Non-pigmented ciliary epithelial cell (primary cell): ENCODE measurements around the gene CENPB.

Experiments used
- DNase-seq: peaks from one replicate; pipeline ENCODE4 v3.0.0-alpha.2; 2010; ENCODE audit warnings: low read depth

Gene CENPB

DNA sequence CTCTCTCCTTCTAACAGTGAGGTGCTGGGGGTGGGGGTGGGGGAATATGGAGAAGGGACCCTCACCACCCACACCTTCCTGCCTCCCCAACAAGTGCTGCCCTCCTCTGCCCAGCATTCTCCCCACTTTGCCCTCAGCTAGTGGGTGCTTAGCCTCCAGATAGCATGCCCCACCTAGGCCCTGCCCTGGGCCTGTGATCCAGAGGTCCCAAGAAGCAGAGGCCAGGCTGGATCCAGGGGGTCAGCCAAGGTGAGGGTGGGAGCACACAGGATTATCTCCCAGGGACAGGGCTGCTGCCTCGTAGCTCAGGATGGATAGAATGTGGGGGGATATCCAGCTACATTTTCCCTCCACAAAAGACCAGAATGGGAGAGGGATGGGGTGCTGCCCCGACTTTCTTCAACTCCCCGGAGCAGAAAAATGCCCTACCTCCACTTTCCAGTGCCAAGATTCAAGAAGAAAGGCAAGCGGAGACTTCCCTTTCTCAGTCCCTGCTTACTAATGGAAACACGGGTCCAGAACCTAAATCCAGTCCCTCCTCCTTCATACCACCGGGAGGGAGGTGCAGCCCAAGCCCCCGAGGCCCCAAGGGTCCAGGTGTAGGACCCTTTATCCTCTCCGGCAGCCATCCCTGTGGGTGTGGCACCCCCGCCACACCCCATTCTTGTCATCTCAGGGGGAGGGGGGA, 20.0 kb downstream of the CENPB start:
- DNase-seq = no peak

GRCh38 chr20:3765171-3765882, 21.2 kb downstream of the CENPB start:
- DNase-seq = no peak

DNA sequence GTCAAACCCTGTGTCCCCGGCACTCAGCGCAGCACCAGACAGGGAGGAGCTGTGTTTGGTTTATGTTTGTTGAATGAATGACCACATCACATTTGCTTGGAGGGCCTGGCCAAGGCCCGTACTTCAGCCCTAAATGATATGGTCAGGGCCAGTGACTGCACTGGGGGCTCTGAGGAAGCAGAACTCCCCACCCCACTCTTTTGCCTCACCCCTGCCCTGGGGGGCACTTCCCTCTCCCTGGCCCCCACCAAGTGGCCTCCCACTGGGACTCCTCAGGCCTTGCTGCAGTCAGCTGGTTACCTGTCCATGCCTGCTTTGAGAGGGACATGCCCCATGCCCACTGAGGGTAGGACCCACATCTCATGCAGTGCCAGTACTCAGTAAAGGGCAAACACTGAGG, 21.9 kb downstream of the CENPB start:
- DNase-seq = no peak

GRCh38 chr20:3763671-3764601, 22.6 kb downstream of the CENPB start:
- DNase-seq = no peak

GRCh38 chr20:3760655-3761348, 25.7 kb downstream of the CENPB start:
- no peak for DNase-seq

- DNase-seq = no peak
Measured at GRCh38 chr20:3759884-3760283, 26.7 kb downstream of the CENPB start.

GRCh38 chr20:3759316-3759823, 27.2 kb downstream of the CENPB start:
- no peak for DNase-seq

GRCh38 chr20:3758566-3758965, 28.0 kb downstream of the CENPB start:
- no peak for DNase-seq

GRCh38 chr20:3757268-3757667, 29.3 kb downstream of the CENPB start:
- DNase-seq = no peak

DNA sequence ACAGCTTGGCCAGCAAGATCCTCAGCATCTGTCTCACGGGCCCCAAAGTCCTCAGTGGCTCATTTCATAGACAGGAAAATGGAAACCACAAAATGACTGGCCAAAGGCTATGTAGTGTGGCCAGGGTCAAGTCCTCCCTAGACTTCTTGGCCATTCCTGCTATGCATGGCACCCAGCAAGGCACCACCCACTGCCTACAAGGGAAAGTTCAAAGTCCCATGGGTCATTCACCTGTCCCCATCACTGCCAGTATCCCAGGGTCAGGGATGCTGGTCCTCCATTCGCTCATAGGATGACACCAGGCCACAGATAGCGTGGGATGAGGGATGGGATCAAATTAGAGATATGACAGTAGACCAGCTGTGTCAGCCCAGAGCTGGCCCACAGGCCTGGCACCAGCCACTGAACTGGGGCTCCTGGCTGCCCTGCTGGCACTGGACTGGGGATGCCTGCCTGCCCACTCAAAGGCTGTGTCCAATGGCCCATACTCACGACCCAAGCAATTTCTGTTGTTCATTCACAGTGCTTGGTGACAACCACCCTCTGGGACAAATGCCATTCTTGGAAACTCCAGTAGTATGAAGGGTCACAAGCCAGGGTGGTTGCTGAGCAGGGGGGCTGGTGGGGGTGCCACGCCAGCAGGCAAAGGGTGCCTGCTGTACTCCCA, 30.6 kb downstream of the CENPB start:
- no peak for DNase-seq

GRCh38 chr20:3755269-3755668, 31.3 kb downstream of the CENPB start:
- DNase-seq = no peak

GRCh38 chr20:3754276-3754630, 32.3 kb downstream of the CENPB start:
- DNase-seq = no peak

GRCh38 chr20:3753501-3754275, 32.9 kb downstream of the CENPB start:
- no peak for DNase-seq

DNA sequence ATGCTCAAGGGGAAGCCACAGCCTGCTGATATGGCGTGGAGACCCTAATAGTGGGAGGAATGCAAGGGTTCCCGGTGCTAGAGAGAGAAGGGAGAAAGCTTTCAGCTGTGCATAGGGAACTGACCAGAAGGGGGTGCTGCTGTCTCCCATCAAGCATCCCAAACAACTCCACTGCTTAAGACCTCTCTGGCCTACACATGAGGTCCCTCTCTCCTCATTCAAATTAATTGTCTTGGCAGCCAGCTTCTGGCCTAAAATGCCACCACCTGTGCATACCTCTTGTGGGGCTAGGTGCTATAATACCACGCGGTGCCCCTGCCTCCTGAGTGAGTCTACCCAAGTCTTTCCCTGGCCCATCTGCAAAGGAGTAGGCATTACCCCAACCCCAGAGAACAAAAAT, 33.4 kb downstream of the CENPB start:
- no peak for DNase-seq

DNA sequence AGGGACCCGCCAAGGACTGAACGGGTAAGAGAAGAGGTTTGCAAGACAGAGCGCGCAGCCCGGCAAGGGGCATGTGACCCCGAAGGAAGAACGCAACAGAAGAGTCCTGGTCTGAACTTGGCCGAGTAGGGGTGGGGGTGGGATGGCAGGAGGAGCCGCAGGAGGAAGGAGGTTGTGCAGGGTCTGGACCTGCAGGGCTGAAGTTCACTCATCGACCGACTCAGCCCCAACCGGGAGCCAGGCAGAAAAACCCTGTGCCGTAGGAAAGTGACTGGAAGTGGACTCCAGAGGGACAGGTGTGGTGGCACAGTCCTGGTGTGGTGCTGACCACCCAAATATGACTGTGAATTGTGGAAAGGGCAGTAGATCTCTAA, 34.2 kb downstream of the CENPB start:
- DNase-seq = no peak

DNA sequence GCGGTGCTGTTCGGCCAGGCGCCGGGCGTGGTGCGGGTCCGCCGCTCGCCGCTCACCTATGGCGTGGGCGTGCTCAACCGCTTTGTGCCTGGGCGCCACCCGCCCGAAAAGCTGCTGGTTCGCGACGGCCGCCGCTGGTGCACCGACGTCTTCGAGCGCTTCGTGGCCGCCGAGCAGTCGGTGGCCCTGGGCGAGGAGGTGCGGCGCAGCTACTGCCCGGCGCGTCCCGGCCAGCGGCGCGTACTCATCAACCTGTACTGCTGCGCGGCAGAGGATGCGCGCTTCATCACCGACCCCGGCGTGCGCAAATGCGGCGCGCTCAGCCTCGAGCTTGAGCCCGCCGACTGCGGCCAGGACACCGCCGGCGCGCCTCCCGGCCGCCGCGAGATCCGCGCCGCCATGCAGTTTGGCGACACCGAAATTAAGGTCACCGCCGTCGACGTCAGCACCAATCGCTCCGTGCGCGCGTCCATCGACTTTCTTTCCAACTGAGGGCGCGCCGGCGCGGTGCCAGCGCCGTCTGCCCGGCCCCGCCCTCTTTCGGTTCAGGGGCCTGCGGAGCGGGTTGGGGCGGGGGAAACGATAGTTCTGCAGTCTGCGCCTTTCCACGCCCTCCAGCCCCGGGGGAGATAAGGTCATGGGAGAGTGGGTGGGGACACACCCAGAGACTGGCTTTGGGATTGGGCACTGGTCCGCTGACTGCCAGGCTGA, 34.7 kb downstream of the CENPB start:
- DNase-seq = no peak

- DNase-seq = no peak
Measured at GRCh38 chr20:3751305-3751674, 35.2 kb downstream of the CENPB start.

DNA sequence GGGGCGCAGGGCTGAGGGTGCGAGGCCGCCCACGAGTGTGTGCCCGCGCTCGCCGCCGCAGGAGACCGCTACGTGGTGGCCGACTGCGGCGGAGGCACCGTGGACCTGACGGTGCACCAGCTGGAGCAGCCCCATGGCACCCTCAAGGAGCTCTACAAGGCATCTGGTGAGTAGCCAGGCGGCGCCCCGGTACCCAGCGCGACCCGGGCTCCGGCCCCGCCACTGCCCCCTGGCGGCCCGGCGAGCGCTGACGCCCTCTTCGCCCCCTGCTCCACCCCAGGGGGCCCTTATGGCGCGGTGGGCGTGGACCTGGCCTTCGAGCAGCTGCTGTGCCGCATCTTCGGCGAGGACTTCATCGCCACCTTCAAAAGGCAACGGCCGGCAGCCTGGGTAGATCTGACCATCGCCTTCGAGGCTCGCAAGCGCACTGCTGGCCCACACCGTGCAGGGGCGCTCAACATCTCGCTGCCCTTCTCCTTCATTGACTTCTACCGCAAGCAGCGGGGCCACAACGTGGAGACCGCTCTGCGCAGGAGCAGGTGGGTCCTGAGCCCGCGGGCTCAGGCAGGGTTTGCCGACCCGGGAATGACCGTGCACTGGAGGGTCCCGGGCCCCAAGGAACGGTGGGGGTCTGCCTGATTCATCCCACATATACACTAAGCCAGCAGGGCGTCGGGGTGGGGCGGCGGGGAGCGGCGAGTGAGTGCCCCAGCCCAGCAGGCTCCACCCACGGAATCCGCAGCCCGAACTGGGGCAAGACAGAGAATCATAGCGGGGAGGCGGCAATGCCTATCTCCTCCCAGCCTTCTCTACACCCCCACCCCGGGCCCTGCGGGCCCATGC, 36.6 kb downstream of the CENPB start:
- DNase-seq = no peak

DNA sequence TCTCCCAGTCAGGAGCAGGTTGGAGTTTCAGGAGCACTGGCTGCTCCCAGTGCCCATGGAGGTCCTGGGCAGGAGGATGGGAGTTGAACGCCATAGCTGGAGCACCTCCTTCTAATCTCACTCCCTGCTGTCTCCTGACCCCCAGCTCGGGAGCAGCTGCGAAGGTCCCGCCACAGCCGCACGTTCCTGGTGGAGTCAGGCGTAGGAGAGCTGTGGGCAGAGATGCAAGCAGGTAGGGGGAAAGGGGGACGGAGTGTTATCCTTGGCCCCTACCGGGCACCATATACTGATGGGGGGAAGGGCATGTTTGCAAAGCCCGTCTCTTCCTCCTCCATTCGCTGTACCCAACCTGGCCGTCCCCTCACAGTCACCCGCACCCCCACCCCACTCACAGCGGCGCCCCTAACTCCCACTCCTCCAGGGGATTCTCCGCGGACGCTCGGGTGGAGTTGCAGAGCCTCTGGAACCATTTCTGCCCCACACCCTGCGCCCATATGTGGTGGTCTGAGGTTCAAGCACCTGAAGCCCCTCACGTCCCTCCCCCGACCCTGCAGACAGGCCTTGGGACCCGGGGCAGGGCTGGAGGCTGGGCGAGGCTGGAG, 37.4 kb downstream of the CENPB start:
- no peak for DNase-seq
